Left lobe of liver (tissue), 2 donors: ENCODE results near the gene SAMD7. TPM values are rescaled to one million over a fixed set of nuclear protein-coding genes. Genes with fewer than 3 reads are reported as not detected.

ENCODE experiments used
- ATAC-seq: fragments of 200-7000 bp; cut with Tn5 transposase; one replicate; pipeline ENCODE4 v1.9.1; 2020; ENCODE audit warnings: mild to moderate bottlenecking, moderate library complexity
- DNase-seq: peaks from one replicate; pipeline ENCODE4 v3.0.0-alpha.2; 2020; ENCODE audit warnings: low spot score
- total RNA-seq: library from RNA; stranded (reverse); gene quantifications from one replicate; pipeline ENCODE4 v1.2.1, GENCODE V29; 2021
- donor health status: DM: no; HTN: no; CAD: no; lungs with moderate emphysema.
- donor health status: DM: no; HTN: yes; CAD: no.

Gene SAMD7
- total RNA-seq, 1 donor from 2014 or later, result not detected

DNA sequence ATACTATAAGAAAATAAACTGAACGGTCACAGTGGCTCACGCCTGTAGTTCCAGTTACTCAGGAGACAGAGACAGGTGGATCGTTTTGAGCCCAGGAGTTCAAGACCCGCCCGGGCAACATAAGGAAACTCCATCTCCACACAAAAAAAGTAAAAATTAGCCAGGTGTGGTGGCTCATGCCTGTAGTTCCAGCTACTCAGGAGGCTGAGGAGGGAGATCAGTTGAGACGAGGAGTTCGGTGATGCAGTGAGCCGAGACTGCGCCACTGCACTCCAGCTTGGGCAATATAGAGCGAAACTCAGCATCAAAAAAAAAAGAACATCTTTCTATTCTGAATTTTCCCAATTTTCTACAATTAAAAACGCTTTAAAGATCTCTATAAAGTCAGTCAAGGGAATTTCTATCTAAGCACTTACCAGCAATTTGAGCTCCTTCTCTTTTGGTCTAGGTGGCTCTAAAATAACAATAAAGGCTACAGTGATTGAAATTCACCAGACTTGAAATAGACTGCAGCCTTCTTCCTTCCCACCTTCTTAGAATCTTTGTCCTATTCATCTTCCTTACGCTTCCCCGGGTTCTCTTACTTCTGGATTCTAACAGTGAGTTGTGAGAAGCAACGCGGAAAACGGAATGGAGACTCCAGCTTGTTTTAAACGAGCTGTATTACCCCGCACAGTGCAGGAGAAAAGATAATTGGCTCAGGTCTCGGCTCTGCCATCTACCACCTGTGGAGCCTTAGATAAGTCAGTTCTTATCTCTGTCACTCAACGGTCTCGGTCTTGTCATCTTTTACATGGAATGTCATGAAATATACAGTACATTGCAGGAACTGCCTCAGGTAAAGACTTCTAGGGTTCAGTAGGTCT is 54.4 kb downstream of the SAMD7 start:
- ATAC-seq, result peak; percentile 27
- no peak for DNase-seq

DNA sequence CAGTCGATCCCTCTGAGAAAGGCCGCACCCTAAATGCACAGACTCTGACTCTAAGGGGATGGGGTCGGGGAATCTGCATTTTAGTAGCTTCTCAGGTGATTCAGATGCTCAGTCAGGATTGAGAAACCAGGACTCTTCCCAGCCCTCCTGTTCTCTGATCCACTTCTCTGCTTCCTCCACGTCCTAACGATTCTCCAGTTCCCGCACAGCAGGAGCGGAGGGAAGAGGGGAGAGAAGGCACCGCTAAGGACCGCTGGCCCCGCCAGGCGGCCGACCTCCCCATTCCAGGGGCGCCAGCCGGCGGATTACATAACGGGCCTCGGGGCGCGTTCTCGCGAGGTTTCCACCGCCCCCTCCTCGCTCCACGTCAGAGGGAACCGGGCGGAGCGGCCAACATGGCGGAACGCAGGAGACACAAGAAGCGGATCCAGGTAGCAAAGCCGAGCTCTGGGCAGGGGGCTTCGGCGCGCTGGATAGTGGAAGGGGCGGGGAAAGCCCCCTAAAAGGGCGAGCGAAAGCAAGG is 55.1 kb downstream of the SAMD7 start, which contains the start of gene SEC62:
Gene SEC62 (plus strand): TSS at position 380 of the 523 bp plus-strand sequence. CDS start 16 bp downstream, at position 396.
- ATAC-seq (peak; percentile 94), DNase-seq (peak; percentile 95)

DNA sequence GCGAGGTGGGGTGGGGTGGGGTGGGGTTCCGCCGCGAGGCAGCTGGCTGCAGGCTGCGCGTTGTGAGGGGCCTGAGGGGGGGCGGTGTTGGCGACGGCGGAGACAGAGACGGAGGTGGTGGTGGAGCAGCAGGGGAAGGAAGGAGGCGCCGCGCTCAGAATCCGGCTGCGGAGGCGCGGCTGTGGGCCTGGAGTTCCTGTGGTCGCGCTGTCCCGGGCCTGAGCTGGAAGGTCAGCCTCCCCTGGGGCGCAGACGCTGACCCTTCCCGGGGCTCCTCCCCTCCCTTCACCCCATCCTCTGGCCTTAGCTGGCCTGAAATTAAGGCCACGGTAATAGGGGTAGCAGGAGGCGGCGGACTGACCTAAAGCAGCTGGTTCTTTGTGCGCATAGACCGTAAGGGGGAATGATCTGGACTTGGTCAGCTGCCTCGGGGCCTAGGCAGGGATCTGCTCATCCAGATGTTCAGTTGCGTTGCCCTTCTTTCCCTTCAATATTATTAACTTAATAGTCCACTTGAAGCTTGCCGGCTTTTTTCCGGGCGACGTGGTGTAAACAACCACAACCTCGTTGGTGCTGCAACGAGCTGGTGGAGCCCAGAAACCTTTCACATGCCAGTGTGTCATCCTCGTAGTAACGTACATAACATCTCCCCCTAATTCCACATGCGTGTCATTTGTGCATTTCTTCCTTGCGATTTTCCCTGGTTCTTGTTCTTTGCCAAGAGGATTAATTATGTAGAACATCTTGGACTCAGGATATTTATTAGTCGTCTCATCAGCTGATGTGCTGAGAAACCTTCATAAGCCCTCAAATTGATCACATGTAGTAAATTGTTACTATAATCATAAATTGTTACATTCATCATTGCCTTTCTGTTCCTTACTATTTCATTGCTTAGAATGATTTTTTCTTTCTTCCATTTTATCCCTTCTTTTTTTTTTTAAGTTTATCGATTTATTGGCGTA is 55.9 kb downstream of the SAMD7 start:
- ATAC-seq (peak; percentile 80), DNase-seq (peak; percentile 69)

DNA sequence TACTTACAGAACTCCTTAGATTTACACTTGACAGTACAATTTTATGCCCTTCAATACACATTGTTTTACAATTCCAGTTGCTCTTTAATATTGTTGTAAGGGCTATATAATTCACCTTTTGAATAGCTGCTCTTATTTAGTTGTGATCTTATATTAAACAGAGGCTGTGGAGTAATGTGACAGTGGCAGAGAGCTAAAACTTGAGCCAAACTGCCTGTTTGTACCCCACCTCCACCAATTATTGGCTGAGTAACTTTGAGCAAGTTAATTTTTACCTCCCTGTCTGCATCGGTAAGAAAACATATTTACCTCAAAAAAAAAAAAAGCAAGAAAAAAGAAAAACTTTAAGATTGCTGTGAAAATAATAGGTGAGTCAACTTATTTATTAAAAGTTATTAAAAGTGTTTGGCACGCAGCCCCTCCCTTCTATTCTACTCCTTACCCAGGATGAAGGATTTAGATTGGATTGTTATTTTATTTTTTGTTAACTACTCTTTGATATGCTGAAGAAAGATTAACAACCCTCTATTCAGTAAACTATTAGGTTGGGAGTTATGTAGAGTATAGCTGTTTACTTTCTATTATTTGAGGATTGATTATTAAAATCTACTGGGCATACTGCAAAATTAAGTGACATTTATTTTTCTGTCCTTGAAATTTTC is 57.0 kb downstream of the SAMD7 start:
- DNase-seq, result no peak
- ATAC-seq, result peak; percentile 55

DNA sequence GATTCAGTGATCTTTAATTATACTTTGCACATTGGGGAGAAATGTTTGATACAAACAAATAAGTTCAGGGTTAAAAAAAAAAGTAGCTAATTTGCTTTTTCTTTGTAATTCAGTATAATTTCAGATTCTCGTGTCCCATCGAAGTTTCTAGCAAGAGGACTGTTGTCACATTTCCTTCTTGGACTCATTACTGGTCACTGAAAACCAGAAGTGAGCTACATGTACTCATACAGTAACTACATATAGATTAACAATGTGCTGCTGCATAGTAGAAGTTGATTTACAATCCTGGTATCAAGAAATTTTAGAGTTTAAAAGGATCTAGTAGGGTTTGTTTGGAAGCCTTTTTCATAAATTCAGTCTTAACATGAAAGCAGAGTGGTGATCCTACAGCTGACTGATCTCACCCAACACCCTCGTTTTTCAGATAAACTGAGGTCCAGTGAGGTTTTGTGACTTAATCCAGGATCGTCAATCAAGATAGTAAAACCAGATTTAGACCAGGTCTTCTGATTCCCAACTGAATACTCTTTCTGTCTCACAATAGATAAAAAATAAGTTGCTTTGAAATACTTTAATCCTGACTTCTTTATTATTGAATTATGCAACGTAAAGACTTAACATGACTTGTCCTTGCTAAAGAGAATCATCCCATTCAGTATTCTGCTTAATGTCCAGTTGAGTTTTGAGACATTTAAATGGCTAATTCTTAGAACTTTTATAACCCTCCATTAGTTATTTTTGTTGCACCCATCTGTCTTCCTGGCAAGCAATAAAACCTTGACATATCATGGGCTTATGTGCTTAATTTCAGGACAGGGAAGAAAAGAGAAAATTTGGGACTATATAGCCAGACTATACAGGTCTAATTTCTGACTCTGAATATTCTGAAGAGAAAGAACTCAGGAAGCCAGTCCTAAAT is 58.1 kb downstream of the SAMD7 start:
- ATAC-seq (no peak), DNase-seq (no peak)

DNA sequence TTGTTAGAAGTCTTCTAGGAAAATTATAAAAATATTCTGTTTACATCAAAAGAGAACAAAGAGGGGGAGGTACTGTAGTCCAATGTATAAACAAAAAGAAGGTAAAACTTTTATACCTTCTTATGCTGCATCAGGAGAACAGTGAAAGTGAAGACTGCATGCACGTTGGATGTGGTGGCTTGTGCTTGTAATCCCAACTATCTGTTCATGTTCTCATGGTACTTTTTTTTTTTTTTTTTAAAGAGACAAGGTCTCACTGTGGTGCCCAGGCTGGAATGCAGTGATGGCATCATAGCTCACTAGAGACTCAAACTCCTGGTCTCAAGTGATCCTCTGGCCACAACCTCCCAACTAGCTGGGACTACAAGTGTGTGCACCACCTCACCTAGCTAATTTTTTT is 59.5 kb downstream of the SAMD7 start:
- ATAC-seq, result no peak

DNA sequence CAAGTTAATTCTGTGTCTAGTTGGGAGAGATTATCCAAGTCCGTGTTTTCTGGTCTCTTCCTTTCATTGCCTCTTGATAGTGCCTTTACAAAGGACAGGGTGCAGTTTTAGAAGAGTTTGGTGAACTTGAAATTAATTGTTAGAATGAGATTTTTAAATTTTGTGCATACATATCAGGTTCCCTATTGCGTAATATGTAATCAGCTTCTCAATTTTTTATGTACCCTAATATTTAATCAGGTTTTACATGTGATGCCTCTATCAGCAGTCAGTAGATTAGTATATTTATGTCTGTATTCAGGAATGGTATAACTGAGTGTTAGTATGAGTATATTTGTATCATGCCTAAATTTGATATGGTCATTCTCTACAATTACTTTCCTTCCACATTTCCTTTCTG is 60.1 kb downstream of the SAMD7 start:
- ATAC-seq (no peak), DNase-seq (no peak)

More for the DNA sequence above, 59.5 kb downstream of the SAMD7 start:
- DNase-seq, result no peak

DNA sequence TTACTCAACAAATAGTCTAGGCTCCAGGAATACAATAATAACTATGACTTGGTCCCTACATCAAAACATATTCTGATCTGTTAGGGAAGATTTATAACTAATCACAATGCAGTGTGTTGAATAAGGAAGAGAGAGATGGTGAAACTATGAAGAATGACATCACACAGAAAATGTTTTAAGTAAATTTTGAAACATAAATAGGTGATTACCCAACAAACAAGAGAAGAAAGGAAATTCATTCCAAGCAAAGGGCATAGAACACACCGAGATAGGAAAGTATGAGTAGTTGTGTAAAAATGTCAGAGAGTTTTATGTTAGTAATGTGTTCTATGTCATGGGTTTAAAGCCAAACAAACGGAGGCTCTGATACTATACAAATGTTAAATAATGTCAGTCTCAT is 68.7 kb downstream of the SAMD7 start:
- DNase-seq (no peak), ATAC-seq (peak; percentile 62)

DNA sequence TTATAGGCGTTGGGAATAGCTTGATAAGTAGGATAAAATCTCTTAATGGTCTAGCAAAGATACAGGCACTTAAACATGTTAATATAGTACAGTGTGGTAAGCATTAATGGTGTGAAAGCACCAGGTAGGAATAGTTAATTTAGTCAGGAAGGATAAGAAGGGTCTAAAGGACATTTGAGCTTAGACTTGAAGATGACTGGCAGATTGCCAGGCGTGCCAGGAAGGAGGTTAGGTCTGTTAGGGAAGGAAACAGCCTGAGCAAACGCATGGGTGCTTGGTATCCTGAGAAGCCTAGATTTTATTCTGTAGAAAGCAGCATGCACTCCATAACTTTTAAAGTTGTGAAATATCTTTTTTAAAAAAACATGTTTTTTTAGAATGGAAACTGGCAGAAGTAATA is 72.9 kb downstream of the SAMD7 start:
- DNase-seq, result no peak
- no peak for ATAC-seq

Other genes starting within 250 kb of the SAMD7 start
- gene MECOM, start 247.9 kb upstream of the SAMD7 start, total RNA-seq, result 2.5 TPM
- 3.1 TPM for gene TERC, start 146.5 kb upstream of the SAMD7 start, total RNA-seq
- 1.6 TPM for gene ACTRT3, start 142.0 kb upstream of the SAMD7 start, total RNA-seq
- gene MYNN, start 138.2 kb upstream of the SAMD7 start, total RNA-seq, result 5.7 TPM
- gene LRRIQ4, start 98.7 kb upstream of the SAMD7 start, total RNA-seq, result not detected
- gene LRRC34, start 98.7 kb upstream of the SAMD7 start, total RNA-seq, result 0.35 TPM
- 1.7 TPM for gene LRRC31, start 41.6 kb upstream of the SAMD7 start, total RNA-seq
- 103 TPM for gene SEC62, start 55.2 kb downstream of the SAMD7 start, total RNA-seq
- 0.96 TPM for gene GPR160, start 126.4 kb downstream of the SAMD7 start, total RNA-seq